ENCODE data around the gene GRK5.

GRCh38 chr10:119497243-119497642 lies 289.9 kb downstream of the GRK5 start:
- TF ChIP-seq CTCF (IDR thresholded peaks at IDR 0.05) (no peak), POLR2A (IDR thresholded peaks at IDR 0.05) (no peak)

Measured in thyroid gland (tissue), 4 donors.